ENCODE measurements around the gene CHRNA7. TPM values are rescaled to one million over a fixed set of nuclear protein-coding genes. Genes with fewer than 3 reads are reported as not detected.
"Not testable (repeated sequence)": the region's sequence is repeated elsewhere in the genome, so short reads cannot be mapped to it uniquely, and the experiment has no call there.

The CHRNA7 gene
- polyA plus RNA-seq, 1 of the 3 experiments (the other 2 are of a cell fraction): 0.38 TPM

DNA sequence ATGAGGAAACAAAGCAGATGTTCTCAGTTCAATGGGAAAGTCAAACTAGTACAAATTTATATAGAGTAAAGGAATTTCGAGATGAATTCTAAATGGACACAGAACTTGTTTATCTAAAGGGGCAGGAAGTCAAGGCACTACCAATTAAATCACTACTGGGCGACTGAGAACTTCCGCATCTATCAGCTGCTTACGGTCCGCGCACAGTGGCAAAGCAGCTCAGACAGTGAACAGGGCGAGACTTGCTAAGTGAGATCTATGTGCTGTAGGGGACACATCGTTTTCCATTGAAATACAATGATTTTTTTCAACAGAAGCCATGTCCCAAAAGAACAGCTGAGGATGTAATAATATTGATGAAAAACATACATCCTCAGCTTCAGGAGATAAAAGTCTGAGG lies 105.0 kb downstream of the CHRNA7 start (continued):
- TF ChIP-seq, protein P1, sequence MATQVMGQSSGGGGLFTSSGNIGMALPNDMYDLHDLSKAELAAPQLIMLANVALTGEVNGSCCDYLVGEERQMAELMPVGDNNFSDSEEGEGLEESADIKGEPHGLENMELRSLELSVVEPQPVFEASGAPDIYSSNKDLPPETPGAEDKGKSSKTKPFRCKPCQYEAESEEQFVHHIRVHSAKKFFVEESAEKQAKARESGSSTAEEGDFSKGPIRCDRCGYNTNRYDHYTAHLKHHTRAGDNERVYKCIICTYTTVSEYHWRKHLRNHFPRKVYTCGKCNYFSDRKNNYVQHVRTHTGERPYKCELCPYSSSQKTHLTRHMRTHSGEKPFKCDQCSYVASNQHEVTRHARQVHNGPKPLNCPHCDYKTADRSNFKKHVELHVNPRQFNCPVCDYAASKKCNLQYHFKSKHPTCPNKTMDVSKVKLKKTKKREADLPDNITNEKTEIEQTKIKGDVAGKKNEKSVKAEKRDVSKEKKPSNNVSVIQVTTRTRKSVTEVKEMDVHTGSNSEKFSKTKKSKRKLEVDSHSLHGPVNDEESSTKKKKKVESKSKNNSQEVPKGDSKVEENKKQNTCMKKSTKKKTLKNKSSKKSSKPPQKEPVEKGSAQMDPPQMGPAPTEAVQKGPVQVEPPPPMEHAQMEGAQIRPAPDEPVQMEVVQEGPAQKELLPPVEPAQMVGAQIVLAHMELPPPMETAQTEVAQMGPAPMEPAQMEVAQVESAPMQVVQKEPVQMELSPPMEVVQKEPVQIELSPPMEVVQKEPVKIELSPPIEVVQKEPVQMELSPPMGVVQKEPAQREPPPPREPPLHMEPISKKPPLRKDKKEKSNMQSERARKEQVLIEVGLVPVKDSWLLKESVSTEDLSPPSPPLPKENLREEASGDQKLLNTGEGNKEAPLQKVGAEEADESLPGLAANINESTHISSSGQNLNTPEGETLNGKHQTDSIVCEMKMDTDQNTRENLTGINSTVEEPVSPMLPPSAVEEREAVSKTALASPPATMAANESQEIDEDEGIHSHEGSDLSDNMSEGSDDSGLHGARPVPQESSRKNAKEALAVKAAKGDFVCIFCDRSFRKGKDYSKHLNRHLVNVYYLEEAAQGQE (IDR thresholded peaks at IDR 0.05; ENCODE audit: low read depth, low read length): no peak
- TF ChIP-seq EZH2phosphoT487 (IDR thresholded peaks at IDR 0.05; ENCODE audit: borderline replicate concordance, low read depth) (no peak), SMC3 (IDR thresholded peaks at IDR 0.05; ENCODE audit: low read depth, low read length) (no peak)

DNA sequence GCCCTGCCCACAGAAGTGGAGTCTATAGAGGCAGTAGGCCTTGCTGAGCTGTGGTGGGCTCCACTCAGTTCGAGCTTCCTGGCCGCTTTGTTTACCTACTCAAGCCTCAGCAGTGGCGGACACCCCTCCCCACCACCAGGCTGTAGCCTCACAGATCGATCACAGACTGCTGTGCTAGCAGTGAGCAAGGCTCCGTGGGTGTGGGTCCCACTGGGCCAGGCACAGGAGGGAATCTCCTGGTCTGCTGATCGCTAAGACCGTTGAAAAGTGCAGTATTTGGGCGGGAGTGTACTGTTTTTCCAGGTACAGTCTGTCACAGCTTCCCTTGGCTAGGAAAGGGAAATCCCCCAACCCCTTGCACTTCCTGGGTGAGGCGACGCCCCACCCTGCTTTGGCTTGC lies 115.2 kb downstream of the CHRNA7 start:
- H3K9ac ChIP-seq; H3K9me2 ChIP-seq; H3K79me2 ChIP-seq (ENCODE audit: insufficient read depth); H3K4me3 ChIP-seq (ENCODE audit: low read depth in 2 of 2, low read length in 1 of 2); H3K9me3 ChIP-seq; H4K20me1 ChIP-seq (ENCODE audit: insufficient read depth); H2AFZ ChIP-seq (ENCODE audit: low read depth); H3K36me3 ChIP-seq (replicated peaks in 1 of 2; ENCODE audit: control insufficient read depth in 1 of 2, insufficient read depth in 2 of 2, low read length in 1 of 2); DNase-seq; H3F3A ChIP-seq (replicated peaks; ENCODE audit: insufficient read depth); H3K4me2 ChIP-seq; H3K27me3 ChIP-seq (ENCODE audit: insufficient read depth); H3K27ac ChIP-seq (ENCODE audit: low read depth in 2 of 2, low read length in 1 of 2); POLR2A ChIA-PET: not testable (repeated sequence)
- WGBS (ENCODE audit: low lambda C conversion rate): 37% methylated on average over 8 of the region's 10 CpGs
- H3K4me1 ChIP-seq (ENCODE audit: control insufficient read depth in 1 of 2, insufficient read depth in 2 of 2, low read depth in 1 of 2, low read length in 1 of 2): peaks cover 0 to 11% of the 10 kb centered on the region in 2 experiments; a peak in 1 of 4 replicates
- CTCF ChIA-PET: interaction anchor here (0.7 kb wide), 1 partner anchor 1289 kb away, joined by 3 read pairs; no protein-coding TSS in a partner anchor

GRCh38 chr15:32148833-32149555 lies 118.7 kb downstream of the CHRNA7 start:
- H3K79me2 ChIP-seq (ENCODE audit: insufficient read depth): no peaks in the 10 kb centered on the region
- no peaks in the 10 kb centered on the region for H3K9me2 ChIP-seq
- no peak overlapping the region for H3K4me3 ChIP-seq (ENCODE audit: low read depth in 2 of 2, low read length in 1 of 2)
- H3K27me3 ChIP-seq (ENCODE audit: insufficient read depth): no peaks in the 10 kb centered on the region
- no peaks in the 10 kb centered on the region for H4K20me1 ChIP-seq (ENCODE audit: insufficient read depth)
- TF ChIP-seq CHD2 (IDR thresholded peaks at IDR 0.05; ENCODE audit: low read length, partially characterized antibody) (no peak), RXRA (IDR thresholded peaks at IDR 0.05; ENCODE audit: borderline replicate concordance, low read depth) (no peak), POLR2AphosphoS5 (IDR thresholded peaks at IDR 0.05; ENCODE audit: low read depth, low read length) (no peak), SMC3 (IDR thresholded peaks at IDR 0.05; ENCODE audit: low read depth, low read length) (no peak), GATA2 (CRISPR knock-in tag; IDR thresholded peaks at IDR 0.05) (no peak), USF1 (IDR thresholded peaks at IDR 0.05; ENCODE audit: borderline replicate concordance, low read depth) (no peak), JUND (IDR thresholded peaks at IDR 0.05) (no peak)
- TF ChIP-seq, protein P2, sequence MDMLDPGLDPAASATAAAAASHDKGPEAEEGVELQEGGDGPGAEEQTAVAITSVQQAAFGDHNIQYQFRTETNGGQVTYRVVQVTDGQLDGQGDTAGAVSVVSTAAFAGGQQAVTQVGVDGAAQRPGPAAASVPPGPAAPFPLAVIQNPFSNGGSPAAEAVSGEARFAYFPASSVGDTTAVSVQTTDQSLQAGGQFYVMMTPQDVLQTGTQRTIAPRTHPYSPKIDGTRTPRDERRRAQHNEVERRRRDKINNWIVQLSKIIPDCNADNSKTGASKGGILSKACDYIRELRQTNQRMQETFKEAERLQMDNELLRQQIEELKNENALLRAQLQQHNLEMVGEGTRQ (IDR thresholded peaks at IDR 0.05; ENCODE audit: borderline replicate concordance, low read depth, low read length): no peak
- WGBS (ENCODE audit: low lambda C conversion rate): 47% methylated on average over 14 of the region's 15 CpGs
- no peak overlapping the region for H3K9ac ChIP-seq
- H2AFZ ChIP-seq (ENCODE audit: low read depth): no peak overlapping the region
- H3K4me2 ChIP-seq: no peak overlapping the region
- POLR2A ChIA-PET: no interaction called here
- H3F3A ChIP-seq (replicated peaks; ENCODE audit: insufficient read depth): no peaks in the 10 kb centered on the region
- peaks cover 0 to 11% of the 10 kb centered on the region in 2 experiments; a peak in 1 of 4 replicates for H3K4me1 ChIP-seq (ENCODE audit: control insufficient read depth in 1 of 2, insufficient read depth in 2 of 2, low read depth in 1 of 2, low read length in 1 of 2)
- H3K27ac ChIP-seq (ENCODE audit: low read depth in 2 of 2, low read length in 1 of 2): no peak overlapping the region; a peak in 1 of 4 replicates
- H3K36me3 ChIP-seq (replicated peaks in 1 of 2; ENCODE audit: control insufficient read depth in 1 of 2, insufficient read depth in 2 of 2, low read length in 1 of 2): no peaks in the 10 kb centered on the region
- H3K9me3 ChIP-seq: no peaks in the 10 kb centered on the region
- CTCF ChIA-PET: interaction anchor here (0.7 to 1.8 kb wide), 4 partner anchors 120 to 649 kb away, joined by 3 to 7 read pairs (median 5); no protein-coding TSS in a partner anchor
- DNase-seq: no peak

Measured in SK-N-SH (cell line).